ENCODE measurements around the gene RPL15. TPM values are rescaled to one million over a fixed set of nuclear protein-coding genes. Genes with fewer than 3 reads are reported as not detected.

RPL15 gene
- total and polyA plus RNA-seq, 2 of the 8 experiments (the other 6 are each of a cell fraction or from before 2014, with no cell fraction given) = 2,819 to 6,473 TPM

- TF ChIP-seq FOSL1 (IDR thresholded peaks at IDR 0.05; ENCODE audit: insufficient read depth, low read depth, low read length) (no peak), RFX5 (IDR thresholded peaks at IDR 0.05; ENCODE audit: borderline replicate concordance, low read depth, low read length) (no peak), TEAD4 (IDR thresholded peaks at IDR 0.05; ENCODE audit: low read depth, low read length) (no peak), SIRT6 (IDR thresholded peaks at IDR 0.05; ENCODE audit: low read length) (no peak), POU5F1 (IDR thresholded peaks at IDR 0.05; ENCODE audit: low read depth, low read length) (no peak)
These were observed 51.7 kb downstream of the RPL15 start (continued) for GRCh38 chr3:23968463-23969184.

Data from H1 (cell line).